AG04450 (cell line): Measurements from ENCODE around the gene WWOX. TPM values are rescaled to one million over a fixed set of nuclear protein-coding genes. Genes with fewer than 3 reads are reported as not detected.

Source experiments
- CTCF ChIA-PET: fragments of 300-600, 350-600 bp; formaldehyde crosslinking; extraction: SDS; loops from one replicate; lab custom pipeline; 2022; ENCODE audit warnings: antibody characterized with exemption, inconsistent platforms; lab: Charles Lee
- POLR2A ChIA-PET: fragments of 350-600 bp; formaldehyde crosslinking; extraction: SDS; loops from one replicate; lab custom pipeline; 2021; ENCODE audit warnings: antibody characterized with exemption, inconsistent platforms; lab: Yijun Ruan, JAX
- DNase-seq: peaks from one replicate; pipeline ENCODE4 v3.0.0-alpha.2; 2011; ENCODE audit warnings: low read depth, low spot score
- H3K27ac ChIP-seq: one replicate; pipeline ENCODE4 v1.5.1; 2012; ENCODE audit warnings: low read depth, low read length, control low read depth
- H3K27me3 ChIP-seq: one replicate; pipeline ENCODE4 v1.6.0; 2012; ENCODE audit warnings: low read length; ENCODE audit not compliant: control insufficient read depth, insufficient read depth
- H3K4me3 ChIP-seq: 2 replicates; pipeline ENCODE4 v1.5.1; 2011; ENCODE audit warnings: mild to moderate bottlenecking, low read depth, low read length, control low read depth
- H3K9me3 ChIP-seq: 2 replicates; pipeline ENCODE4 v1.5.1; 2012; ENCODE audit warnings: low read length; ENCODE audit not compliant: control insufficient read depth, insufficient read depth
- CTCF ChIP-seq: IDR thresholded peaks from 2 replicates; pipeline ENCODE4 v1.5.1; 2011; ENCODE audit warnings: low read depth, low read length, control low read depth, inconsistent platforms
- polyA plus RNA-seq: library from polyadenylated mRNA; depleted of rRNA; stranded (reverse); fragments of >200 nt; gene quantifications from 2 replicates; pipeline ENCODE4 v1.2.3, GENCODE V29; 2011

The WWOX gene
- polyA plus RNA-seq, 1 experiment = 2.1 TPM

GRCh38 chr16:78413651-78414050 lies 314.2 kb downstream of the WWOX start:
- no peak for TF ChIP-seq CTCF
- Histone ChIP-seq H3K9me3 (peaks cover 45% of the 10 kb centered on the region), H3K4me3 (no peak overlapping the region), H3K27me3 (no peaks in the 10 kb centered on the region), H3K27ac (no peak overlapping the region)
- DNase-seq = no peak
- ChIA-PET POLR2A (no interaction called here), CTCF (no interaction called here)

- Histone ChIP-seq H3K9me3 (peaks cover 38% of the 10 kb centered on the region), H3K27ac (no peak overlapping the region), H3K4me3 (no peak overlapping the region), H3K27me3 (no peaks in the 10 kb centered on the region)
- DNase-seq = no peak
- POLR2A ChIA-PET = no interaction called here
- CTCF ChIA-PET = no interaction called here
- TF ChIP-seq CTCF = no peak
Measured at GRCh38 chr16:78415013-78415412, 315.6 kb downstream of the WWOX start.

GRCh38 chr16:78415669-78416068 lies 316.2 kb downstream of the WWOX start:
- DNase-seq = no peak
- H3K27ac ChIP-seq = no peak overlapping the region
- TF ChIP-seq CTCF = no peak
- H3K4me3 ChIP-seq = no peak overlapping the region
- CTCF ChIA-PET = no interaction called here
- H3K9me3 ChIP-seq = peaks cover 31% of the 10 kb centered on the region
- H3K27me3 ChIP-seq = no peaks in the 10 kb centered on the region
- POLR2A ChIA-PET = no interaction called here

GRCh38 chr16:78416400-78416799 lies 316.9 kb downstream of the WWOX start:
- TF ChIP-seq CTCF = no peak
- Histone ChIP-seq H3K27ac (no peak overlapping the region), H3K4me3 (no peak overlapping the region), H3K9me3 (peaks cover 28% of the 10 kb centered on the region), H3K27me3 (no peaks in the 10 kb centered on the region)
- ChIA-PET POLR2A (no interaction called here), CTCF (no interaction called here)
- DNase-seq = no peak

- H3K4me3 ChIP-seq = no peak overlapping the region
- CTCF ChIA-PET = no interaction called here
- no peak overlapping the region for H3K27ac ChIP-seq
- H3K9me3 ChIP-seq = peaks cover 13% of the 10 kb centered on the region
- H3K27me3 ChIP-seq = no peaks in the 10 kb centered on the region
- DNase-seq = no peak
- TF ChIP-seq CTCF = no peak
- POLR2A ChIA-PET = no interaction called here
Measured at GRCh38 chr16:78421181-78421708, 321.8 kb downstream of the WWOX start.
